GM18517 (cell line): ENCODE results near the gene GET4.
"Not testable (repeated sequence)": the region's sequence is repeated elsewhere in the genome, so short reads cannot be mapped to it uniquely, and the experiment has no call there.

Experiments used
- ATAC-seq: cut with Tn5 transposase; IDR thresholded peaks from one replicate; pipeline ENCODE4 v1.9.1; 2021; ENCODE audit warnings: mild to moderate bottlenecking, moderate library complexity; ENCODE audit not compliant: unreplicated experiment

GET4 gene

GRCh38 chr7:868189-868486 is 8.2 kb upstream of the GET4 start:
- no peak for ATAC-seq

GRCh38 chr7:869348-869747 is 7.0 kb upstream of the GET4 start:
- ATAC-seq, result no peak

GRCh38 chr7:871900-872537 is 4.3 kb upstream of the GET4 start:
- ATAC-seq, result no peak

GRCh38 chr7:872685-873084 is 3.7 kb upstream of the GET4 start:
- not testable (repeated sequence) for ATAC-seq

GRCh38 chr7:873367-874002 is 2.9 kb upstream of the GET4 start:
- no peak for ATAC-seq

GRCh38 chr7:874031-874749 is 2.2 kb upstream of the GET4 start:
- no peak for ATAC-seq

GRCh38 chr7:875051-875450 is 1.3 kb upstream of the GET4 start:
- no peak for ATAC-seq

GRCh38 chr7:875476-876076 is 778 bp upstream of the GET4 start:
- no peak for ATAC-seq

GRCh38 chr7:876972-877311 is 588 bp downstream of the GET4 start:
- ATAC-seq, result peak; percentile 6

GRCh38 chr7:877312-878232 is 1.2 kb downstream of the GET4 start:
- ATAC-seq, result no peak

GRCh38 chr7:879093-879492 is 2.7 kb downstream of the GET4 start:
- ATAC-seq, result no peak

GRCh38 chr7:879706-880105 is 3.4 kb downstream of the GET4 start:
- no peak for ATAC-seq

GRCh38 chr7:880450-880849 is 4.1 kb downstream of the GET4 start:
- ATAC-seq, result no peak

- no peak for ATAC-seq
These were observed 5.3 kb downstream of the GET4 start for GRCh38 chr7:881441-882234.

- ATAC-seq, result no peak
These were observed 6.1 kb downstream of the GET4 start for GRCh38 chr7:882336-883035.

GRCh38 chr7:883055-884021 is 7.0 kb downstream of the GET4 start:
- ATAC-seq, result no peak

GRCh38 chr7:884191-885003 is 8.0 kb downstream of the GET4 start:
- no peak for ATAC-seq
